Epithelial cell of prostate (primary cell): ENCODE measurements around the gene CYLD.

Experiments
- DNase-seq: peaks from one replicate; pipeline ENCODE4 v3.0.0-alpha.2; 2011; ENCODE audit warnings: low read depth, low spot score
- H3K27ac ChIP-seq: fragments of 450-650 bp; 2 replicates; pipeline ENCODE4 v1.5.1; 2017; ENCODE audit warnings: mild to moderate bottlenecking

CYLD gene

GRCh38 chr16:50839356-50839755, 97.5 kb downstream of the CYLD start:
- no peak overlapping the region for H3K27ac ChIP-seq

GRCh38 chr16:50839920-50840729, 98.2 kb downstream of the CYLD start:
- DNase-seq: no peak
- H3K27ac ChIP-seq: no peak overlapping the region

More at GRCh38 chr16:50839356-50839755, 97.5 kb downstream of the CYLD start:
- no peak for DNase-seq

DNA sequence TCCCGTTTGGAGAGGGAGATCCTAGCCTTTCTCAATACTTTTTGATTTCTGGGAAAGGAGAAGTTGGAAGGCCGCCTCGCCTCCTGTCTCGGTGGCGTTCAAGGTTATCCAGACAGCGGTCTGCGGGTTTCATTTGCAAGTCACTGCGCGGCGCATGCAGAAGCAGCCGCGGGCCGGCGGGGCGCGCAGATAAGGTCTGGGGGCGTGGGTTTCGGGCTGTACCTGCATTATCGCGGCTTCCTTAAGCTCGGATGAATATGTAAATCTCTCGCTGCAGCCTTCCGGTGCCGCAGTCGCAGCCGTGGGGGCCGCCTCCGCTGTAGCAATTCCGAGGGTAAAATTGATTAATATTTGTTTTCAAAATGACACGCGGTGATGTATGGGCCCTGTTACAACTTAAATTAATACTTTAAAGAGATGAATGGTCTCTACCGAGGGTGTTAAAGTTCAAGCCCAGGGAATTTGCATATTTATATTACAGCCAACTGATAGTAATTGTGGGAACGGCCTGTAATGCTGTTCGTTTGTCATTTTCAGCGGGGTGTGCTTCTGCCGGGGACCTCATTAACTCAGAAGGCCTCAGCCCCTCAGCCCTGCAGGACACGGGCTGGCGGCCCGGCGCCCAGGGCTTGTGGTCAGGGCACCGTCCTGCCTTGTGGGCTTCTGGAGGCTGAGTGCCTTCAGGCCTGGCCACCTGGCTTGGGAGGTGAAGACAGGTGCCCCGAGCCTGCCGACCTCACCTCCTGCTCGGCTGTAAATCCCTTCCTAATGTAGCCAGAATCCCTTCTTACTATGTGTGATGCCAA, 99.4 kb downstream of the CYLD start:
- no peak overlapping the region for H3K27ac ChIP-seq
- DNase-seq: no peak

DNA sequence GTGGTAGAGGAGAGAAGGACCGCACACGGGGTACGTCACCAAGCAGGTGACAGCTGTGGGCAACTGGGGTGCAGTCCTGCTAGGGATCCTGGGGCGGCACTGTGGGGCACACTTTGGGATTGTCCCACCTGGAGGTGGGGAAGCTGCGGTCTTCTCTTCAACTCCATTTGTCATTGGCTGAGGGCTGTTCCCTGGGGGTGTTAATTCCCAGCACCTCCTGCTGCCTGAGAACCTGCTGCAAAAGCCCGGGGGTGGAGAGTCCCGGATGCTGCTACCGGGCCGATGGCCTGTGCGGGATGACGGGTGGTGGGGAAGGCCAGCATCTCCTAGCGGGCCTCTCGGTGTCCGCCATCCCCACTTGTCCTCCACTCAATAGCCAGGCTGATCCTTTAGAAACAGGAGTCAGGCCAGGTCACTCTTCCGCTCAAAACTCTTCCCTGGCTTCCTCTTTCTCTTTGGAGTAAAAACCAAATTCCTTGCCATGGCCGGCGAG, 100.2 kb downstream of the CYLD start:
- H3K27ac ChIP-seq: no peak overlapping the region
- no peak for DNase-seq

GRCh38 chr16:50842589-50842988, 100.7 kb downstream of the CYLD start:
- no peak overlapping the region for H3K27ac ChIP-seq
- DNase-seq: no peak

DNA sequence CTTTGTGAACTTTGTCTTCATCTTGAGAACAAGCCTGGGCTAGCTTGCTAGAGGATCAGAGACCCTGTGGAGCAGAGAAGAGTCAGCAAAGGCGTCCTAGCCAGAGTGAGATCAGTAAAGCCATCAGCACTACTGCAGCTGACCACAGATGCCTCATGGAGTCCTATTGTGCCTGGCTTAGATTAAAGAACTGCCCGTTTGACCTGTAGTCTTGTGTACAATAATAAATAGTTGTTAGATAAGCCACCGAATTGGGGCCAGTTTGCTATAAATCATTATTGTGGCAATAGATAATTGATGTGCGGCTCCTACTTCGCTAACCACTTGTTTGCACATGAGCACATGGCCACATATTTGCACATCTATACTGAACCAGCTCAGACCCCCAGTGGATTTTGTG, 103.0 kb downstream of the CYLD start:
- no peak overlapping the region for H3K27ac ChIP-seq
- no peak for DNase-seq

GRCh38 chr16:50845296-50845695, 103.4 kb downstream of the CYLD start:
- H3K27ac ChIP-seq: no peak overlapping the region
- DNase-seq: no peak

DNA sequence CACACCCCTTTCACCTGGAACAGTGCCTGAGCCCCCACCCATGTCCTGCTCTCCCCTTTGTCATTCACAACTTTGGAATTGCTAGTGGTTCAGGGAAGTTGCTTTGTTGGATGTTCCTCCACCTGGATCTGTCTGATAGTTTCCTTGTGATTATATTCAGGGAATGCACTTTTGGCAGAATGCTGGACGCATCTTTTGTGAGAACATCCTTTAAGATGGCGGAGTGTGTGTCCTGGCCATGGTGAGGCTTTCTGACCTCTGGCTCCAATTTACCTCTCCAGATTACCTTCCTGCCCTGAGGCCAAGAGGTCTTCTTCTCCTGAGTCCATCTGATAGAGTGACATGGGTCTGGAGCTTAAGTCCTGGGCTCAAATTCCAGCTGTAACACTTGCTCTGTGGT, 104.6 kb downstream of the CYLD start:
- H3K27ac ChIP-seq: no peak overlapping the region
- no peak for DNase-seq

DNA sequence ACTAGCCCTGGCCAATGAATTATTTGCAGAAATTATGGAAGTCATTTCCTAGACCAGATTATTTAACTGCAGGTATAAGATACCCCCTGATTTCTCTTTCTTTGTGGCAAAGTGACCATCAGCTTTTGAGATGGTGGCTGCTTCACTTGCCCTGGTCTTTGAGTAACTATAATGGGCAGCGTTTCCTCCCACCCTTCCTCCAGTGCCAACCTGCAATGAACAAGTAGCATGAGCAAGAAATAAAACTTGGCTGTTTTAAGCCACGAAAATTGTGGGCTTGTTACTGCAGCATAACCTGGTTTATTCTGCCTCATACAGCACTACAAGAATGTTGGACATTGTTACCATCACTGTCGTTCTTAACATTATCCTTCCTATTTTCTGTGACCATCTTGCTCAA, 105.3 kb downstream of the CYLD start:
- H3K27ac ChIP-seq: no peak overlapping the region
- DNase-seq: no peak

- H3K27ac ChIP-seq: no peak overlapping the region
- no peak for DNase-seq
These were observed 107.0 kb downstream of the CYLD start for GRCh38 chr16:50848755-50849514.
